SK-N-SH (cell line): ENCODE measurements around the gene PRRX2. TPM values are rescaled to one million over a fixed set of nuclear protein-coding genes. Genes with fewer than 3 reads are reported as not detected.

Source experiments
- CTCF ChIA-PET: fragments of 300-600, 350-600 bp; formaldehyde crosslinking; extraction: SDS; loops from one replicate; lab custom pipeline; 2021; lab: Yijun Ruan, JAX
- POLR2A ChIA-PET: fragments of 350-600 bp; sonication (Branson Sonifier 250); formaldehyde crosslinking; extraction: SDS; loops from one replicate; lab custom pipeline; 2020; ENCODE audit warnings: antibody characterized with exemption, inconsistent platforms; lab: Yijun Ruan, JAX
- DNase-seq: peaks from one replicate; pipeline ENCODE4 v3.0.0; 2012
- H2AFZ ChIP-seq: fragments of 200-600 bp; sonication (generic); 2 replicates; pipeline ENCODE4 v1.8.1; 2016; ENCODE audit warnings: antibody characterized with exemption, mild to moderate bottlenecking, low read depth
- H3F3A ChIP-seq: fragments of 200-600 bp; sonication (generic); replicated peaks from 2 replicates; pipeline ENCODE3; 2016; ENCODE audit warnings: antibody characterized with exemption, mild to moderate bottlenecking; ENCODE audit not compliant: insufficient read depth
- H3K27ac ChIP-seq, 2 experiments: fragments of 200-500 bp in 1 of 2; fragments of 200-600 bp in 1 of 2; sonication (Bioruptor generic) in 1 of 2; sonication (generic), shearing (Covaris generic) in 1 of 2; 2 replicates each; pipeline versions ENCODE4 v1.5.1 to v1.6.1; 2014 to 2016; ENCODE audit warnings: low read depth in 2 of 2, inconsistent platforms in 1 of 2, low read length in 1 of 2, mild to moderate bottlenecking in 1 of 2, mixed read lengths in 1 of 2
- H3K27me3 ChIP-seq: fragments of 200-600 bp; sonication (generic), shearing (Covaris generic); 2 replicates; pipeline ENCODE4 v1.6.1; 2016; ENCODE audit warnings: mixed run types; ENCODE audit not compliant: insufficient read depth
- H3K36me3 ChIP-seq, 2 experiments: fragments of 200-500 bp in 1 of 2; fragments of 200-600 bp in 1 of 2; sonication (Bioruptor generic) in 1 of 2; sonication (generic) in 1 of 2; replicated peaks in 1 of 2; 2 replicates each; pipeline versions ENCODE3 to v1.5.1; 2014 to 2016; ENCODE audit warnings: low read length in 1 of 2, mild to moderate bottlenecking in 1 of 2; ENCODE audit not compliant: insufficient read depth in 2 of 2, control insufficient read depth in 1 of 2
- H3K4me1 ChIP-seq, 2 experiments: fragments of 200-500 bp in 1 of 2; fragments of 200-600 bp in 1 of 2; sonication (Bioruptor generic) in 1 of 2; sonication (generic), shearing (Covaris generic) in 1 of 2; 2 replicates each; pipeline versions ENCODE4 v1.5.1 to v1.6.1; 2014 to 2016; ENCODE audit warnings: low read depth in 1 of 2, low read length in 1 of 2, mixed run types in 1 of 2; ENCODE audit not compliant: insufficient read depth in 2 of 2, control insufficient read depth in 1 of 2
- H3K4me2 ChIP-seq: fragments of 200-600 bp; sonication (generic), shearing (Covaris generic); 2 replicates; pipeline ENCODE4 v1.6.1; 2017; ENCODE audit warnings: mixed run types
- H3K4me3 ChIP-seq, 2 experiments: fragments of 200-500 bp in 1 of 2; fragments of 200-600 bp in 1 of 2; sonication (Bioruptor generic) in 1 of 2; sonication (generic), shearing (Covaris generic) in 1 of 2; 2 replicates each; pipeline versions ENCODE4 v1.5.1 to v1.8.1; 2014 to 2016; ENCODE audit warnings: low read depth in 2 of 2, inconsistent platforms in 1 of 2, low read length in 1 of 2, mild to moderate bottlenecking in 1 of 2, mixed read lengths in 1 of 2, moderate library complexity in 1 of 2
- H3K79me2 ChIP-seq: fragments of 200-600 bp; sonication (generic); 2 replicates; pipeline ENCODE4 v1.8.1; 2017; ENCODE audit warnings: mild to moderate bottlenecking; ENCODE audit not compliant: insufficient read depth
- H3K9ac ChIP-seq: fragments of 200-600 bp; sonication (generic); 2 replicates; pipeline ENCODE4 v1.6.1; 2017; ENCODE audit warnings: mixed run types
- H3K9me2 ChIP-seq: fragments of 200-600 bp; sonication (generic); 2 replicates; pipeline ENCODE4 v1.6.1; 2017; ENCODE audit warnings: mixed run types
- H3K9me3 ChIP-seq: fragments of 200-600 bp; sonication (generic); 2 replicates; pipeline ENCODE4 v1.6.1; 2017; ENCODE audit warnings: mixed run types, mild to moderate bottlenecking, moderate library complexity
- H4K20me1 ChIP-seq: fragments of 200-600 bp; sonication (generic); 2 replicates; pipeline ENCODE4 v1.6.1; 2017; ENCODE audit warnings: mild to moderate bottlenecking, mixed run types; ENCODE audit not compliant: insufficient read depth
- CTCF ChIP-seq: fragments of 200-600 bp; sonication (generic); IDR thresholded peaks from 2 replicates; pipeline ENCODE4 v1.6.1; 2017; ENCODE audit warnings: antibody characterized with exemption, mild to moderate bottlenecking, moderate library complexity
- ELF1 ChIP-seq: IDR thresholded peaks from 2 replicates; pipeline ENCODE4 v1.4.0; 2012
- EP300 ChIP-seq, 2 experiments: IDR thresholded peaks; 2 replicates each; pipeline versions ENCODE4 v1.4.0 to v1.6.1; 2012; ENCODE audit warnings: borderline replicate concordance in 1 of 2, low read depth in 1 of 2, low read length in 1 of 2
- EZH2phosphoT487 ChIP-seq: fragments of 200-600 bp; sonication (generic); IDR thresholded peaks from 2 replicates; pipeline ENCODE4 v1.6.1; 2017; ENCODE audit warnings: low read depth, mixed run types, mild to moderate bottlenecking, antibody characterized with exemption, moderate library complexity, borderline replicate concordance
- FOSL2 ChIP-seq: IDR thresholded peaks from 2 replicates; pipeline ENCODE4 v1.4.0; 2012; ENCODE audit warnings: low read depth, mild to moderate bottlenecking, moderate library complexity, borderline replicate concordance
- FOXJ3 ChIP-seq: sonication (generic); formaldehyde crosslinking; IDR thresholded peaks from 2 replicates; pipeline ENCODE4 v1.5.1; 2020; ENCODE audit warnings: mild to moderate bottlenecking, missing genetic modification reagents
- GABPA ChIP-seq: IDR thresholded peaks from 2 replicates; pipeline ENCODE4 v1.4.0; 2012; ENCODE audit warnings: low read depth, mild to moderate bottlenecking
- GATA2 ChIP-seq: sonication (generic); formaldehyde crosslinking; IDR thresholded peaks from 2 replicates; pipeline ENCODE4 v1.5.0; 2020; ENCODE audit warnings: mild to moderate bottlenecking, missing genetic modification reagents
- IRF3 ChIP-seq: fragments of 150-350 bp; IDR thresholded peaks from 2 replicates; pipeline ENCODE4 v1.6.1; 2016; ENCODE audit warnings: mild to moderate bottlenecking, low read depth, low read length
- MAX ChIP-seq: IDR thresholded peaks from 2 replicates; pipeline ENCODE4 v1.4.0; 2012; ENCODE audit warnings: low read depth
- MXI1 ChIP-seq: IDR thresholded peaks from 2 replicates; pipeline ENCODE4 v1.6.1; 2012; ENCODE audit warnings: mild to moderate bottlenecking, low read depth, low read length, improper control_type of control experiment
- NFIC ChIP-seq: IDR thresholded peaks from 2 replicates; pipeline ENCODE4 v1.4.0; 2012; ENCODE audit warnings: borderline replicate concordance
- PBX3 ChIP-seq: IDR thresholded peaks from 2 replicates; pipeline ENCODE4; 2012
- RAD21 ChIP-seq: IDR thresholded peaks from 2 replicates; pipeline ENCODE4 v1.6.1; 2012; ENCODE audit warnings: mild to moderate bottlenecking, low read length
- RFX5 ChIP-seq: IDR thresholded peaks from 2 replicates; pipeline ENCODE4 v1.6.1; 2012; ENCODE audit warnings: mild to moderate bottlenecking, improper control_type of control experiment, low read length
- RXRA ChIP-seq: IDR thresholded peaks from 2 replicates; pipeline ENCODE4 v1.4.0; 2012; ENCODE audit warnings: low read depth, mild to moderate bottlenecking, borderline replicate concordance
- SIN3A ChIP-seq: IDR thresholded peaks from 2 replicates; pipeline ENCODE4 v1.6.1; 2012; ENCODE audit warnings: low read depth, mild to moderate bottlenecking, low read length, moderate library complexity, borderline replicate concordance
- SMC3 ChIP-seq: IDR thresholded peaks from 2 replicates; pipeline ENCODE4 v1.6.1; 2012; ENCODE audit warnings: low read depth, low read length, improper control_type of control experiment
- TAF1 ChIP-seq: IDR thresholded peaks from 2 replicates; pipeline ENCODE4 v1.6.1; 2012; ENCODE audit warnings: low read depth, mild to moderate bottlenecking, low read length, moderate library complexity, borderline replicate concordance
- TEAD4 ChIP-seq: IDR thresholded peaks from 2 replicates; pipeline ENCODE4 v1.4.0; 2012; ENCODE audit warnings: mild to moderate bottlenecking, borderline replicate concordance; ENCODE audit not compliant: insufficient read depth
- USF1 ChIP-seq: IDR thresholded peaks from 2 replicates; pipeline ENCODE4 v1.4.0; 2012; ENCODE audit warnings: low read depth, borderline replicate concordance
- USF2 ChIP-seq: fragments of 150-350 bp; IDR thresholded peaks from 2 replicates; pipeline ENCODE4 v1.6.1; 2017; ENCODE audit warnings: antibody characterized with exemption, low read length, low read depth, borderline replicate concordance
- WGBS: methylation state at CpG from one replicate; pipeline ENCODE4 v1.1.6; 2017; ENCODE audit warnings: low lambda C conversion rate; 5-methylcytosine and 5-hydroxymethylcytosine counted together
- polyA plus RNA-seq, 3 experiments: library from polyadenylated mRNA; depleted of rRNA; stranded (reverse); fragments of >200 nt; gene quantifications; 2 replicates each; pipeline ENCODE4 v1.2.3, GENCODE V29; 2012

The PRRX2 gene
- polyA plus RNA-seq, 1 of the 3 experiments (the other 2 are of a cell fraction), result 0.84 TPM

- DNase-seq, result no peak
- H3K4me2 ChIP-seq, result no peak overlapping the region
- H3K4me1 ChIP-seq, result peaks cover 7 to 34% of the 10 kb centered on the region in 2 experiments; a peak in 2 of 4 replicates
- peaks cover 16% of the 10 kb centered on the region for H4K20me1 ChIP-seq
- no peaks in the 10 kb centered on the region for H3K9me2 ChIP-seq
- no peak overlapping the region for H3K9ac ChIP-seq
- TF ChIP-seq GATA2, result no peak
- no peak for TF ChIP-seq CTCF
- TF ChIP-seq RFX5, result no peak
- TF ChIP-seq FOSL2, result no peak
- no peak for TF ChIP-seq EZH2phosphoT487
- TF ChIP-seq IRF3, result no peak
- TF ChIP-seq PBX3, result no peak
- TF ChIP-seq NFIC, result no peak
- no peak for TF ChIP-seq TAF1
- no peak for TF ChIP-seq SIN3A
- TF ChIP-seq EP300 (IDR thresholded peaks at IDR 0.05; ENCODE audit: borderline replicate concordance in 1 of 2, low read depth in 1 of 2, low read length in 1 of 2), result no peak
- no peak for TF ChIP-seq FOXJ3 (CRISPR knock-in tag)
- no peak overlapping the region for H2AFZ ChIP-seq
- ChIA-PET POLR2A (no interaction called here), CTCF (interaction anchor here (0.6 to 7.8 kb wide), 3 partner anchors 17 to 139 kb away, joined by 4 to 81 read pairs (median 73); no protein-coding TSS in a partner anchor)
- peaks cover 8% of the 10 kb centered on the region for H3F3A ChIP-seq
- H3K36me3 ChIP-seq, result no peaks in the 10 kb centered on the region
- H3K79me2 ChIP-seq, result peaks cover 20% of the 10 kb centered on the region
- no peak overlapping the region for H3K27ac ChIP-seq
- 77% methylated on average over 12 of the region's 17 CpGs for WGBS
- no peak overlapping the region for H3K4me3 ChIP-seq
- no peaks in the 10 kb centered on the region for H3K9me3 ChIP-seq
- H3K27me3 ChIP-seq, result no peaks in the 10 kb centered on the region
Measured at GRCh38 chr9:129644902-129645301, 20.5 kb upstream of the PRRX2 start.

GRCh38 chr9:129646252-129646651 lies 19.2 kb upstream of the PRRX2 start:
- no peak overlapping the region for H3K4me2 ChIP-seq
- H3K27me3 ChIP-seq, result no peaks in the 10 kb centered on the region
- H2AFZ ChIP-seq, result no peak overlapping the region
- peaks cover 2% of the 10 kb centered on the region; the same call in 1 of the 2 replicates for H4K20me1 ChIP-seq
- no peaks in the 10 kb centered on the region for H3K9me3 ChIP-seq
- H3K36me3 ChIP-seq, result no peaks in the 10 kb centered on the region
- H3K9ac ChIP-seq, result no peak overlapping the region
- no peak for DNase-seq
- 93% methylated on average over 11 of the region's 12 CpGs for WGBS
- peaks cover 0 to 33% of the 10 kb centered on the region in 2 experiments; a peak in 2 of 4 replicates for H3K4me1 ChIP-seq
- H3F3A ChIP-seq, result peaks cover 3% of the 10 kb centered on the region
- POLR2A ChIA-PET, result no interaction called here
- H3K9me2 ChIP-seq, result no peaks in the 10 kb centered on the region
- H3K79me2 ChIP-seq, result peaks cover 7% of the 10 kb centered on the region
- no peak overlapping the region for H3K4me3 ChIP-seq
- no peak overlapping the region for H3K27ac ChIP-seq
- CTCF ChIA-PET, result interaction anchor here (1.1 to 7.8 kb wide), 5 partner anchors 56 to 507 kb away, joined by 3 to 81 read pairs (median 5); no protein-coding TSS in a partner anchor
- TF ChIP-seq EP300 (IDR thresholded peaks at IDR 0.05; ENCODE audit: borderline replicate concordance in 1 of 2, low read depth in 1 of 2, low read length in 1 of 2), result no peak
- no peak for TF ChIP-seq ELF1
- TF ChIP-seq USF2, result no peak
- TF ChIP-seq FOSL2, result no peak
- TF ChIP-seq USF1, result no peak
- TF ChIP-seq SMC3, result no peak
- TF ChIP-seq MXI1, result no peak
- no peak for TF ChIP-seq MAX
- TF ChIP-seq RAD21, result no peak
- TF ChIP-seq GABPA, result no peak
- no peak for TF ChIP-seq RXRA
- no peak for TF ChIP-seq TEAD4
